ENCODE results near the gene DNAJC6.

Gene DNAJC6

GRCh38 chr1:65355031-65355712 lies 45.8 kb downstream of the DNAJC6 start:
- no peak for TF ChIP-seq CTCF (IDR thresholded peaks at IDR 0.05; ENCODE audit: low read depth, low read length)
- no peak for DNase-seq (ENCODE audit: extremely low read depth, low read depth)

- DNase-seq (ENCODE audit: extremely low read depth, low read depth) = no peak
- TF ChIP-seq CTCF (IDR thresholded peaks at IDR 0.05; ENCODE audit: low read depth, low read length) = no peak
Observed at GRCh38 chr1:65357291-65357960, 48.1 kb downstream of the DNAJC6 start.

GRCh38 chr1:65359888-65360287 lies 50.5 kb downstream of the DNAJC6 start:
- TF ChIP-seq CTCF (IDR thresholded peaks at IDR 0.05; ENCODE audit: low read depth, low read length) = no peak
- no peak for DNase-seq (ENCODE audit: extremely low read depth, low read depth)

- no peak for TF ChIP-seq CTCF (IDR thresholded peaks at IDR 0.05; ENCODE audit: low read depth, low read length)
- no peak for DNase-seq (ENCODE audit: extremely low read depth, low read depth)
Observed at GRCh38 chr1:65360648-65361047, 51.3 kb downstream of the DNAJC6 start.

GRCh38 chr1:65362545-65362944 lies 53.2 kb downstream of the DNAJC6 start:
- no peak for DNase-seq (ENCODE audit: extremely low read depth, low read depth)
- TF ChIP-seq CTCF (IDR thresholded peaks at IDR 0.05; ENCODE audit: low read depth, low read length) = no peak

GRCh38 chr1:65363484-65363883 lies 54.1 kb downstream of the DNAJC6 start:
- DNase-seq (ENCODE audit: extremely low read depth, low read depth) = no peak
- TF ChIP-seq CTCF (IDR thresholded peaks at IDR 0.05; ENCODE audit: low read depth, low read length) = no peak

GRCh38 chr1:65368403-65368802 lies 59.1 kb downstream of the DNAJC6 start:
- TF ChIP-seq CTCF (IDR thresholded peaks at IDR 0.05; ENCODE audit: low read depth, low read length) = no peak
- DNase-seq (ENCODE audit: extremely low read depth, low read depth) = no peak

Data from AG09319 (cell line).